ENCODE data around the gene MACIR. TPM values are rescaled to one million over a fixed set of nuclear protein-coding genes. Genes with fewer than 3 reads are reported as not detected.

The MACIR gene
- total and polyA plus RNA-seq, 2 donors (not counting 3 experiments of a cell fraction or from before 2014, with no cell fraction given), result 4.0 to 9.3 TPM

DNA sequence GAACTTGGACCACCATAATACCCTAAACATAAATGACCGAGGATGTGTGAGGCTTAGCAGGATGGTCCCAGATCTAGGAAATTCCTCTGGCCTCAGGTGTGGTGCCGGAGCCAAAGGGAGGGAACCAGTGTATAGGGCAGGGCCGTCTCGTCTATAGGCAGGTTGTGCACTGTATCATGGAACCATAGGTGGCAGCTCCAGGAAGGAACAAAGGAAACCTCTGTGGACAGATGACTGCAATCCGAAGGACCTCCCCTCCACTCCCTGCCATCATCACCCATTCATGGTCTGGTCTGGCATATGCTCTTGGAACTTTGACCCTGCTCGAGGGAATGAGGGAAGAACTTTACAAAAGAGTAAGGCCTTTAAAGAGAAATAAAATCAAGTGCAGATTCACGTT lies 2.9 kb upstream of the MACIR start:
- no TSS peak for BruUV-seq (replicated peaks)
- no peaks in the 10 kb centered on the region for H3K36me3 ChIP-seq (ENCODE audit: control insufficient read depth in 2 of 2, extremely low read depth in 1 of 2, insufficient read depth in 2 of 2, low read length in 2 of 2)
- H2AFZ ChIP-seq (ENCODE audit: low read depth, low read length), result no peak overlapping the region
- TF ChIP-seq POLR2A (IDR thresholded peaks at IDR 0.05; ENCODE audit: low read depth, low read length) (no peak), FOS (IDR thresholded peaks at IDR 0.05; ENCODE audit: borderline replicate concordance, insufficient read depth, low read length) (no peak), GATA2 (IDR thresholded peaks at IDR 0.05; ENCODE audit: insufficient read depth, insufficient read length, low read depth, low read length) (no peak), MYC (IDR thresholded peaks at IDR 0.05; ENCODE audit: low read depth, low read length) (no peak), EZH2 (IDR thresholded peaks at IDR 0.05; ENCODE audit: borderline replicate concordance, low read depth, low read length, severe bottlenecking) (no peak), POLR2AphosphoS5 (IDR thresholded peaks at IDR 0.05; ENCODE audit: insufficient read depth, low read depth, low read length) (no peak), JUN (IDR thresholded peaks at IDR 0.05; ENCODE audit: borderline replicate concordance, insufficient read depth, insufficient read length, low read depth) (no peak)
- TF ChIP-seq, protein P1, sequence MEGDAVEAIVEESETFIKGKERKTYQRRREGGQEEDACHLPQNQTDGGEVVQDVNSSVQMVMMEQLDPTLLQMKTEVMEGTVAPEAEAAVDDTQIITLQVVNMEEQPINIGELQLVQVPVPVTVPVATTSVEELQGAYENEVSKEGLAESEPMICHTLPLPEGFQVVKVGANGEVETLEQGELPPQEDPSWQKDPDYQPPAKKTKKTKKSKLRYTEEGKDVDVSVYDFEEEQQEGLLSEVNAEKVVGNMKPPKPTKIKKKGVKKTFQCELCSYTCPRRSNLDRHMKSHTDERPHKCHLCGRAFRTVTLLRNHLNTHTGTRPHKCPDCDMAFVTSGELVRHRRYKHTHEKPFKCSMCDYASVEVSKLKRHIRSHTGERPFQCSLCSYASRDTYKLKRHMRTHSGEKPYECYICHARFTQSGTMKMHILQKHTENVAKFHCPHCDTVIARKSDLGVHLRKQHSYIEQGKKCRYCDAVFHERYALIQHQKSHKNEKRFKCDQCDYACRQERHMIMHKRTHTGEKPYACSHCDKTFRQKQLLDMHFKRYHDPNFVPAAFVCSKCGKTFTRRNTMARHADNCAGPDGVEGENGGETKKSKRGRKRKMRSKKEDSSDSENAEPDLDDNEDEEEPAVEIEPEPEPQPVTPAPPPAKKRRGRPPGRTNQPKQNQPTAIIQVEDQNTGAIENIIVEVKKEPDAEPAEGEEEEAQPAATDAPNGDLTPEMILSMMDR (IDR thresholded peaks at IDR 0.05; ENCODE audit: extremely low read depth in 1 of 2, insufficient read depth in 1 of 2, low read depth in 1 of 2, low read length in 2 of 2), result no peak
- TF ChIP-seq, protein P2, sequence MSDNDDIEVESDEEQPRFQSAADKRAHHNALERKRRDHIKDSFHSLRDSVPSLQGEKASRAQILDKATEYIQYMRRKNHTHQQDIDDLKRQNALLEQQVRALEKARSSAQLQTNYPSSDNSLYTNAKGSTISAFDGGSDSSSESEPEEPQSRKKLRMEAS (IDR thresholded peaks at IDR 0.05; ENCODE audit: insufficient read depth, insufficient read length), result no peak
- no peak overlapping the region for H3K27ac ChIP-seq (ENCODE audit: insufficient read depth, low read depth, low read length)
- no peak for FAIRE-seq
- H3K4me2 ChIP-seq (ENCODE audit: insufficient read depth, low read length), result no peak overlapping the region
- no peak overlapping the region for H3K9ac ChIP-seq (replicated peaks; ENCODE audit: extremely low read depth, insufficient read depth, low read length)
- H4K20me1 ChIP-seq (replicated peaks; ENCODE audit: control insufficient read depth, extremely low read depth, insufficient read depth, low read length), result no peaks in the 10 kb centered on the region
- H3K4me1 ChIP-seq (ENCODE audit: control insufficient read depth, extremely low read depth, insufficient read depth, low read length), result peaks cover 6% of the 10 kb centered on the region
- ChIA-PET POLR2A (no interaction called here), CTCF (interaction anchor here (1.6 to 5.0 kb wide), 6 partner anchors 9 to 220 kb away, joined by 5 to 35 read pairs (median 10); no protein-coding TSS in a partner anchor)
- no peaks in the 10 kb centered on the region for H3K27me3 ChIP-seq (ENCODE audit: control insufficient read depth in 2 of 2, insufficient read depth in 2 of 2, low read length in 2 of 2)
- H3K9me3 ChIP-seq (replicated peaks; ENCODE audit: control insufficient read depth, insufficient read depth, low read length), result no peaks in the 10 kb centered on the region
- H3K79me2 ChIP-seq (ENCODE audit: control insufficient read depth, insufficient read depth, low read length), result peaks cover 12% of the 10 kb centered on the region
- DNase-seq (ENCODE audit: low read depth, low spot score), result no peak
- dilution Hi-C loops (cut with MboI; ENCODE audit: extremely low pct_ligation_motif_present, low sequenced_read_pairs) (no loop called here), intact Hi-C loops (cut with micrococcal nuclease) (loop anchor here (5.0 kb wide), 1 partner anchor 307 kb away; the partner anchor contains the start of gene NUDT12)
- H3K9me1 ChIP-seq (replicated peaks; ENCODE audit: control insufficient read depth, extremely low read depth, insufficient read depth, low read length), result no peaks in the 10 kb centered on the region
- no peak overlapping the region for H3K4me3 ChIP-seq (replicated peaks in 1 of 3; ENCODE audit: insufficient read depth in 1 of 3, low read depth in 1 of 3, low read length in 3 of 3)
